HG02642 (cell line): ENCODE measurements around the gene CLTB.

Source experiments
- ATAC-seq: cut with Tn5 transposase; IDR thresholded peaks from one replicate; pipeline ENCODE4 v1.9.1; 2021; ENCODE audit warnings: mild to moderate bottlenecking; ENCODE audit not compliant: unreplicated experiment, poor library complexity

Gene CLTB

GRCh38 chr5:176406436-176407052 is 9.8 kb downstream of the CLTB start:
- no peak for ATAC-seq

GRCh38 chr5:176405656-176406435 is 10.5 kb downstream of the CLTB start:
- ATAC-seq, result no peak

GRCh38 chr5:176401281-176402205 is 14.8 kb downstream of the CLTB start:
- ATAC-seq, result no peak

DNA sequence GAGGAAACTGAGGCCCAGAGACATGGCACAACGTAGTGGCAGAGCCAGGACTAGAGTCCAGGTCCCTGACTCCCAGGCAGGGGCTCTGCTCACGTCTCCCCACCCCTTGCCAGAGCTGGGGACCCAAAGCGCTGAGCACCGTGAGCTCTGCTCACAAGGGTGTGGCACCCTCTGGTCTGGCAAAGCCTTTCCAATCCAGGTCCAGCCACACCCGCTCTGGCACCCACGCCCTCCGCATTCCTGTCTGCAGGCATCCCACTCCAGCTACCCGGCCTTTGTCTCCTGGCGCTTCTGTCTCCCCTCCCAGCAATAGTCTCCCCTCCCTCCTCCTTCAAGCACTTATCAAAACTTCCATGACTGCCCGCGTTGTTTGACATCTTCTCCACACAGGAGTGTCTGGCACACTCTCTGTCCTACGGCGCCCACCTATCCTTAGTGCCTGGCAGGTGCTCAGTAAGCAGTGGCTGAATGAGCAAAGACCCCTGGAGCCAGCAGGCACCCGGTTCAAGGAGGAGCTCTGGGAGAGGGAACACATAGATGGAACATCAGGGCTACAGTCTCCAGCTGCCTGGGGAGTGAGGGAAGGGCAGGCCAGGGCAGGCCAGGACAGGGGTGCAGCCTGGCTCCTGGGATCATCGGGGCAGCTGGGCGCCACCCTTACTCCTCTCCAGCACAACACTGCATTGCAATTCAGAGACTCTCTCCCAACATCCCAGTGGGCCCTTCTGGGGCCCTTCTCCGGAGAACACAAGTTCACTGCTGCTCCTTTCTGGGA is 15.8 kb downstream of the CLTB start:
- ATAC-seq, result no peak

DNA sequence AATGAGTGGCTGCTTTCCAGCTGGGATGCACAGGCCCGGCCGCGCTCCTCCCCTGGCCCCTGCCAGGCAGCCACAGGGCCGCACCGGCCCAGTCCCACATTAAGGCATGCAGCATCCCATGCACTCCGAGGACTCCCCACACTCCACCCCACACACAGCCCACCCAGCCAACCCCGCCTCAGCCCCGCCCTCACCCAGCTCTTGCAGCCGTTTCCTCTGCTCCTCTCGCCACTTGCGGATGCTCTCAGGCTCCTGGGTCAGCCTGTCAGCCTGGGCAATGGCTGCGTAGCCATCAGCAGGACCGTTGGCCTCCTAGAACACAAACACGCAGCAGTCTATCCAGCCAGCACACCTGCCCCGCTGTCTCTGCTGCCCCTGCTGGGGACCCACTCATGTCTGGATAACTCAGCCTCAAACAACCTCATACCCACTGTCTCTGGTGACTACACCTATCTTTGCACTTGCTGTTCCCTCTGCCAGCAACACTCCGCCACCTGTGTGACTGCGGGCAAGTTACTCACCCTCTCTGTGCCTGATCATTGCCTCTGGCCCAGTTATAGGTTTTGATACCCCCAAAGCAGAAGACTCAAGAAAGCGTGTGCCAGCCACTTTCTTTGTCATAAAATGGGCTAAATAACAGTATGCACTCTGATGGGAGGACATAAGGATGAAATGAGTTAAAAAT is 18.5 kb downstream of the CLTB start:
- ATAC-seq, result no peak

GRCh38 chr5:176396330-176396729 is 20.0 kb downstream of the CLTB start:
- no peak for ATAC-seq

DNA sequence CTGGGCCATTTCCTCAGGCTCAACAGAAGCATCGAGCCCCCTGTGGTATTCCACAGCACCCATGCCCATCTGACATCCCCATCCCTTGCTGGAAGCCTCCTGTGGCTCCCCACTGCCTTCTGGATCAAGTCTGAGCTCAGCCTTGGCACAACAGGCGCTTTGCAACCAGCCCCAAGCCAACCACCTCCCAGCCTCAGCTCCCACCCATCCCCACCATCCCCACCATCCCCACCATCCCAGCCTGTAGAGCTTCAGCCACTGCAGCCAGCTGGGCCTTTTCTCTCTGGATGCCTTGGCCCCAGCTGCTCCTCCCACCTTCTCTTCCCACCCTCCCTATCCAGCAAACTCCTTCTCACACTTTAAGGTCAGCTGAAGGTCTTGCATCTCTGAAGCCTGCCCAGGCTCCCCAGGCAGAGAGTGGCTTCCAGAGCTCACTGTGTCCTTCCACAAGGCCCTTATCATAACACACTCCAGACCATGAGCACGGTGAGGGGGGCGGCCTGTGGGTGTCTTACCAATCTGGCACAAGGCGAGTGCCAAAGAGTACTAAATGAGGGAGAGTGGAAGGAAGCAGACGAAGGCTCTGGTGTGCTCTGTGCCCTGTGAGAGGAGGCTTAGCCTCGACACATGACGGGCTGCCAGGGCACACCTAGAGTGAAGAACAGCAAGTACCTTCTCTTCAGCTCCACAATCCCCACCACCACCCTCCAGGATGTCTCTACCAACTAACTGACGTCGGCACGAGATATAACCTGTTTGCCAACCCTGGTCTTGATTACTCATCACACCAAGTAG is 21.3 kb downstream of the CLTB start:
- ATAC-seq, result no peak

DNA sequence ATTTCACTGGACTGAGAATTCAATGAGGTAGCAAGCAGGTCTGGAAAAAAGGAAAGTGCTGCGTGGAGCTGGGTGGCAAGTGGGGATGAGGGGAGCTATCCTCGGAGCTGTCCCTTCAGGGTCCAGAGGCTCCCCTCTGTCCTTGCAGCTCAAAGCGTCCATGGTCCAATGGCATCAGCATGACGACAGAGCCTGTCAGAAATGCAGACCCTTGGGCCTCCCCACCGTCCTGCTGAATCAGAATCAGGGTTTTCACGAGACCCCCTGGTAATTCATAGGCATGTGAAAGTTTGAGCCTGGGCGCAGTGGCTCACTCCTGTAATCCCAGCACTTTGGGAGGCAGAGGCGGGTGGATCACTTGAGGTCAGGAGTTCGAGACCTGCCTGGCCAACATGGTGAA is 22.2 kb downstream of the CLTB start:
- no peak for ATAC-seq

DNA sequence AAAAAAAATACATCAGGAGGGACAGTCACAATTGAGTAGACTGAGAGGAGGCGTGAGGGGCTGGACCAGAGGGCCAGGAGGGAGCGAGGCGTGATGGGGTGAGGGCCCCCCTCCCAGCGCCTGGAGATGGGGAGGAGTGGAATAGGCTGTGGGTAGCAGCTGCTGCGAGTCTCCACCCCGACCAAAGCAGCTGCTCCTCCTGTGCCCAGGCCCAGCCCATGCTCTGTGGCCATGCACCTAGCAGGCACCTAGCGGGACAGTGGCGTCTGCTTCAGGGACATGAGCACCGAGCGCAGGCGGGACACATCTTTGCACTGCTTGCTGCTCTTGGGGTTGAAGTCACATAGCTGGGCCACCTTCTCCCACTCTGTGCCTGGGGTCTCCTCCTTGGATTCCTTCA is 23.8 kb downstream of the CLTB start:
- ATAC-seq, result no peak

- ATAC-seq, result no peak
These were observed 24.3 kb downstream of the CLTB start for GRCh38 chr5:176391999-176392398.

- ATAC-seq, result no peak
These were observed 24.9 kb downstream of the CLTB start for GRCh38 chr5:176391479-176391878.

DNA sequence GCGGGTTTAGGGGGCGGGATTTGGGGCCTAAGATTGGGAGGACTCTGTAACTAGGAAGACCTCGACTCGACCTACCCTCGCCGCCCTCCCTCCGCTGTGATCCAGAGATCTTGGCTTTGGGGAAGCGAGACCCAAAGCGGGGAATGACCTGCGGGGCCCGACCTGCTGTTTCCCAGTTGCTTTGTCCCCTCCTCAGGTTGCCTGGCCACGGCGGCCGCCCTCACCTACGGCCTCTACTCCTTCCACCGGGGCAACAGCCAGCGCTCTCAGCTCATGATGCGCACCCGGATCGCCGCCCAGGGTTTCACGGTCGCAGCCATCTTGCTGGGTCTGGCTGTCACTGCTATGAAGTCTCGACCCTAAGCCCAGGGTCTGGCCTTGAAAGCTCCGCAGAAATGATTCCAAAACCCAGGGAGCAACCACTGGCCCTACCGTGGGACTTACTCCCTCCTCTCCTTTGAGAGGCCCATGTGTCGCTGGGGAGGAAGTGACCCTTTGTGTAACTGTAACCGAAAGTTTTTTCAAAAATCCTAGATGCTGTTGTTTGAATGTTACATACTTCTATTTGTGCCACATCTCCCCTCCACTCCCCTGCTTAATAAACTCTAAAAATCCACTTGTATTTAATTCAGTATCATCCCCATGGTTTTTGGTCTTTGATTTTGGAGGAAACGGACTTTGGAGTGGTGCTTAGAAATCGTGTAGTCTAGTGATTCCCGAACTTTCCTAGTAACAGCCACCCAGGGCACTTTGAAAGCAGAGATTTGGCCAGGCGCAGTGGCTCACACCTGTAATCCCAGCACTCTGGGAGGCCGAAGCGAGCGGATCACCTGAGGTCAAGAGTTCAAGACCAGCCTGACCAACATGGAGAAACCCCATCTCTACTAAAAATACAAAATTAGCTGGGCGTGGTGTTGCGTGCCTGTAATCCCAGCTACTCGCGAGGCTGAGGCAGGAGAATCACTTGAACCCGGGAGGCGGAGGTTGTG is 26.9 kb downstream of the CLTB start:
- peak; percentile 33 for ATAC-seq

- peak; percentile 87 for ATAC-seq
These were observed 27.8 kb downstream of the CLTB start, which contains the start of the genes HIGD2A and NOP16 for GRCh38 chr5:176388444-176389134. TSS of gene HIGD2A (plus strand) at chr5:176388751. CDS start at chr5:176388820, 69 bp downstream. TSS of gene NOP16 (minus strand) at chr5:176388598. CDS start at chr5:176388539, 59 bp downstream.

DNA sequence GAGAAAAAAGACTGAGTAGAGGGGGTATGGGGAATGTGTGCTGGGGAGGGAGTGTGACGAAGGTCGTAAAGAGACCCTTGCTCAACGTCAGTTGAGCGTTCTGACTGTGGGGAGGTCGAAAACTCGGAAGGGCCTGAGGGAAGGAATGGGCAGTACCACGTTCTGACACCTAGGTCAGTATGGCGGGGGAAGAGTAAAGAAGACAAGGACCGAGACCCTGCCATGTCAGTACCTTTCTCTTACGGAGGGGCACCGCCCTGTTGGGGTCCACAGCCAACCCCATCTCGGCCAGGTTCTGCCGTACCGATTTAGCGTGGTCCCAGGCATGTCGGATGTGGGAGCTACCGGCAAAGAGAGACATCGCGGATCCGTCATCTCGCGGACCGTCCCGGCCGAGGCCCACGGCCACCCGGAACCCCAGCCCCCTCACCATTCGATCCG is 28.3 kb downstream of the CLTB start:
- no peak for ATAC-seq

GRCh38 chr5:176387384-176387925 is 28.9 kb downstream of the CLTB start:
- ATAC-seq, result no peak

GRCh38 chr5:176386491-176386890 is 29.8 kb downstream of the CLTB start:
- no peak for ATAC-seq

DNA sequence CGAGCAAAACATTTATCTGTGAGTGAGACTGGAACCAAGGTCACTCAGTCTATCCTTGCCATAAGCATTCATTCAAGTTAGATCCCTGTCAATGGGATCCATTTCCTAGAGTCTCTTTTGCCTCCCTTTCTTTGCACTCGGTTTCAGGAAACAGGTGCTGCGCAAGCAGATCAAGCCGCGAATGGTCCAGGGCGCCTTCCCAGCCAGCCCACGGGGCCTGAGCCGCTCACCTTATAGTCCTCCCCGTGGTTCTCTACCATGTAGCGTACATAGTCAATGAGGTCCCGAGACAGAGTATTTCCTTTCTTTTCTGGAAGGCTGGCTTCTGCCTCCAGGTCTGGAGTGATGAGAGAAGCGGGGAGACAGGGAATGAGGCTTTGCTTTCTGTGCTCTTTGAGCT is 31.3 kb downstream of the CLTB start:
- no peak for ATAC-seq
